HG02678 (cell line): Measurements from ENCODE around the gene RBM33.

Source experiments
- ATAC-seq: cut with Tn5 transposase; IDR thresholded peaks from one replicate; pipeline ENCODE4 v1.9.1; 2021; ENCODE audit warnings: mild to moderate bottlenecking, moderate library complexity; ENCODE audit not compliant: unreplicated experiment

RBM33 gene

DNA sequence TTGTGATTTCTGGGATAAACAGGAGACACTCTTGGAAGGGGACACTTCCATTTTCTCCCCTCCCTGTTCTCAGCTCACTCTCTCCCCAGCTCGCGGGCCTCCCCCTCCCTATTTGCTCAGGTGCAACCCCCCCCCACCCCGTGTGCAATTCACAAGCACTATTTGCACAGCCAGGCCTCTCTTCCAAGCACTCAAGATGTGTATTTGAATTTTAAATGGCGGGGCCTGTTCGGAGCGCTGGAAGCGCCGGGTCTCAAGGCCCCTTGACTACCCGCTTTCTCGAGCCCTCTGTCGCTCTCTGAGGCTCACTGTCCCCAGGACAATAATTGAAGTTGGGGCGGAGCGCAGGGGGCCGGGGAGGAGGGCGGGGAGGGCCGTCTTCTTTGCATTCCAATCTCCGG is 160.0 kb downstream of the RBM33 start:
- no peak for ATAC-seq

DNA sequence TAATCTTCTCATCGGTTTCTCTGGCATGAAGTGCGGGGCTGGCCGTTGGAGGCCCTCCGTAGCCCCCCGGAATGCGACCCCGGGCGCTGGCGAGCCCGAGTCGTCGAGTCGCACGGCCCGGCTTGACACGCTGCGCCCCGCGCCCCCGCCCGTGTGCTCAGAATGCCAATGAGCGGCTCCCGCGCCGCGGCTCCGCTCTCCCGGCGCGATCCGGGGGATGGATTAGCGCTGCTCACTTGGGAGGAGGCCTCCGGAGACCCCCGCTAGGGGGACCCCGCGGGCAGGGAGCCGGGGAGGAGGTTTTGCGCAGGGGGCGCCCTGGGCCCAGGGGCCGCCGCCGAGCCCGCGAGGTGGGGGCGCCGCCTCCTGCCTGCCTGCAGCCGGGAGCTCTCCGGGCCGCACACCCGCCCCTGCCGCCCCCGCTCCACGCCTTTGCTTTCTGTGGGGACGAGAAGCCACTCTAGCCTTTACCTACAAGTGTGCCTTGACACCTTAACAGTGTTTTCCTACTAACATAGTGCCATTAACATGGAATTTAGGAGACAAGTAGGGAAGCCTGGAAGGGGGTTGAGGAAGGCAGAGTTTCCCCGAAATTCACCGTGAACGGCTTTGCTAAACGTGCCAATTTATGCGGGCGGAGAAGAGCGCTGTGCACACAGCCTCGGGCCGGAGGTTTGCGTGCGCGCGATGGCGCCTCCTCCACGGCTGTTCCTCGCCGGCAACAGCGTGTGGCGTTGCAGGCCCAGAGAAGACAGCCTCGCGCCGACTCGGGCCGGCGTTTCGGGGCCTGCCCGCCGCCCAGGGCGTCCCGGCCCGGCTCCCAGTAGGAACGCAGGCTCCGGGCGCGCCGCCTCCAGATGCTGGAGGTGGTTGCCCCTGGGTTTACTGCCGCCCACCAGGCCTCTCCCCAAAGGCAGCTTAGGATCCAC is 160.7 kb downstream of the RBM33 start:
- peak; percentile 50 for ATAC-seq

GRCh38 chr7:155805826-155806095 is 161.3 kb downstream of the RBM33 start:
- ATAC-seq: peak; percentile 4

DNA sequence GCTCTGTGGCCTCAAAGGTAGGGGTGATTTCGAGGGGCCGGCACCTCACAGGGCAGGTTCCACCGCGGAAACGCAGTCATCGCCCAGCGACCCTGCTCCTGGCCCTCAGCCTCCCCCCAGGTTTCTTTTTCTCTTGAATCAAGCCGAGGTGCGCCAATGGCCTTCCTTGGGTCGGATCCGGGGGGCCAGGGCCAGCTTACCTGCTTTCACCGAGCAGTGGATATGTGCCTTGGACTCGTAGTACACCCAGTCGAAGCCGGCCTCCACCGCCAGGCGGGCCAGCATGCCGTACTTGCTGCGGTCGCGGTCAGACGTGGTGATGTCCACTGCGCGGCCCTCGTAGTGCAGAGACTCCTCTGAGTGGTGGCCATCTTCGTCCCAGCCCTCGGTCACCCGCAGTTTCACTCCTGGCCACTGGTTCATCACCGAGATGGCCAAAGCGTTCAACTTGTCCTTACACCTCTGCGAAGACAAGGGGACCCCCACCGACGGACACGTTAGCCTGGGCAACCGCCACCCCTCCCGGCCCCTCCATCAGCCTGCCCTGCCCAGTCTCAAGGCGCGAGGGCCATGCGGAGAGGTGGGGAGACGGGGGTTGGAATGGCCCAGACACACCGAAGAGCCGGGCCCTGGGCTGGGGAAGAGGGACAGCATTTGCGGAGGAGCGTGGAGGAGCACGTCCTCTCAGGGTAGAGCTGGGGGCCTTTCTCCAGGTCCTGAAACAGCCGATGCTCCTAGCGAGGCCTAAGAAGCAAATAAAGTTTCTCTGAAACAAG is 161.8 kb downstream of the RBM33 start:
- ATAC-seq: no peak

DNA sequence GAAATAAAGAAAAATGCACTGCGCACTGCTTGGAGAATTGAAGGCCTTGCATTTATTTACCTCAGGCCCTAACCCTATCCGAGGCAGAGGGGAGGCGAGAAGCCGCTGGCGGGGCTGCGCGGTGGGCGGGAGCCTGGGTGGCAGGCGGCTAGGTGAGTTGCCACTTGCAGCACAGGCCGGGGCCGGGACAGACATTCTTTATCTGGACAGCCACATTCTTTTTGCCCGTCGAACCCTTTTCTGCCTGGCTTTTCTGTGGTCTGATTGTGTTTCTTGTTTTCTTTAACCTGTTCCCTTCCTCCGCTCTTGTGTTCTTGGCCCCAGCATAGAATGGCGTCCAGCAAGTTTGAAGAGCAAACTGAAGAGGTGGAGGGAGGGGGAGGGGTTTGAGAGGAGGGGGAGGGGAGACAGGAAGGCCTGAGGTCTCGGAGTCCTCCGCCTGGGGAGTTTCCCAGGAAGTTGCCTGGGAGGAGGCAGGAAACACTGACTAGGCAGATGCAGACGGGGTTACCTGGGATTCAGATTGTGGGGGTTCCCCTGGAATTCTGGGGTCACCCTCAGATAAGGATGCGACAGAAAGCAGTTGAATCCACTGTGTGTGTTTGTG is 162.7 kb downstream of the RBM33 start:
- ATAC-seq: no peak

- no peak for ATAC-seq
Observed at GRCh38 chr7:155807789-155808548, 163.5 kb downstream of the RBM33 start.

DNA sequence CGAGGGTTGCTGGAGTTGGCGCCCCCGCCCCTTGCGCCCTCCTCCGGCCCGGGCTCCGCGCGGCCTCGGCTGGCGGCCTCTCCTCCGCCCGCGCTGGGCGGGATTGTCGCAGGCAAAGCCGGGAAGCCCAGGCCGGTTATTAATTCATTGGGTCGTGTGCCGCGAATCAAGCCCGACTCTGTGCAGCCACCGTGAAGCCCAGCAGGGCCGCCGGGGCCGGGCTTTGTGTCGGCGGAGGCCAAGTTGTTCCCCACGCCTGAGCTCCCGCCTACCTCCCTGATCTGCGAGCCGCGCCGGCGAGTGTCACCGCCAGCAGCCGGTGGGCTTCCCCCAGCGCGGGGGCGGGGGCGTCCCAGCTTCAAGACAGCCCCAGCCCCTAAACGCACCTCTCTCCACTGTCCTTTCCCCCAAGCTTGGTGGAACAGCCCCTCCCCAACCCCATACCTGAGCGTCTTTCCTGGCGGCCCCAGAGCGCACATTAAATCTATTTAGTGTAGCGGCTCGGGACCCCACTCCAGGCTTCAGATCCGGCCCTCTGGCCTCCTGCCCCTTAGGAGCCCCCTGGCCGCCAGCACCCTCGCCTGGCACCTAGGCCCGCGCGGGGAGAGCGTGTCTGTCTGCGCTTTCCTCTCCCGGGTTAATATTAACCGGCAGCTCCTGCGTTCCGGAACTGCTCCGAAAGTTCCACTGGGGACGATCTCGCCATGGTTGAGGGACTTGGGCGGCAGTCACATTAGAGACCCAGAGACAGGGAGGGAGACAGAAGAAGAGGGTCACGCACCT is 164.3 kb downstream of the RBM33 start:
- peak; percentile 33 for ATAC-seq

- ATAC-seq: no peak
Observed at GRCh38 chr7:155809332-155809946, 165.0 kb downstream of the RBM33 start.

DNA sequence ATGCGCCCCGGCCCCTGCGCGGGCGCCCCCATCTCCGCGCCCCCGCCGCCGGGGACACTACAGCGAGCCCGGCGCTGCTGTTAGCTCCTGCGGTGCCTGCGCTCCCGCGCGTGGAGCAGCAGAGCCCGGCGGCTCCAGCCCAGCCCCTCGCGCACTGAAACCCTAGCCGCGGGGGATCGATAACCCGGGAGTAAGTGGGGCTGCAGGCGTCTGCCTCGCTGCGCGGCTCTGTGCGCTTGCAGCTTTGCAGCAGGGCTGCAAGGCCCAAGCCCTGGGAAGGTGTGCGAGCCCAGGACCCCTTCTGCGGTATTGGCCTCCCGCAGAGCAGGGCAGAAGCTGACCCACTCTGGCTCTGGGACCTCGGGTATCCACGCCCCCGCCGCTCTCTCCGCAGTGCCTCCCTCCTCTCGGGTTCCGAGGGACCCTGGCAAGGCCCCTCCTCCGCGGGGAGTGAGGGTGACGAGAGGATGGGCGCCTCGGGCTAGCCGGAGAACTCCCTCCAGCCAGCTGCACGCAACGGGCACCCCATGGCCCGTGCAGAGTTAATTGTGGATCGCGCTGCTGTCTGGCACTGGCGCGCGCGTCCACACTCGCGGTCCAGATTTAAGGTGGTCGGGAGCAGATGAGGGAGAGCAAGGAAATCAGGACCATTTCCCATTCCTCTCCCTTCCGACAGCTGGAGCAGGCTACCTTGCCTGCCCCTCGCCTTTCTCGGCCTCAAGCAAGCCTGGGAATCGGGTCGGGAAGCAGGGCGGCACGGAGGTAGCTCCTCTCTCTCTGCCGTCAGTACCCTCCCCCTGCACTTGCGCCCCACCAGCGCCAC is 165.7 kb downstream of the RBM33 start:
- ATAC-seq: no peak

DNA sequence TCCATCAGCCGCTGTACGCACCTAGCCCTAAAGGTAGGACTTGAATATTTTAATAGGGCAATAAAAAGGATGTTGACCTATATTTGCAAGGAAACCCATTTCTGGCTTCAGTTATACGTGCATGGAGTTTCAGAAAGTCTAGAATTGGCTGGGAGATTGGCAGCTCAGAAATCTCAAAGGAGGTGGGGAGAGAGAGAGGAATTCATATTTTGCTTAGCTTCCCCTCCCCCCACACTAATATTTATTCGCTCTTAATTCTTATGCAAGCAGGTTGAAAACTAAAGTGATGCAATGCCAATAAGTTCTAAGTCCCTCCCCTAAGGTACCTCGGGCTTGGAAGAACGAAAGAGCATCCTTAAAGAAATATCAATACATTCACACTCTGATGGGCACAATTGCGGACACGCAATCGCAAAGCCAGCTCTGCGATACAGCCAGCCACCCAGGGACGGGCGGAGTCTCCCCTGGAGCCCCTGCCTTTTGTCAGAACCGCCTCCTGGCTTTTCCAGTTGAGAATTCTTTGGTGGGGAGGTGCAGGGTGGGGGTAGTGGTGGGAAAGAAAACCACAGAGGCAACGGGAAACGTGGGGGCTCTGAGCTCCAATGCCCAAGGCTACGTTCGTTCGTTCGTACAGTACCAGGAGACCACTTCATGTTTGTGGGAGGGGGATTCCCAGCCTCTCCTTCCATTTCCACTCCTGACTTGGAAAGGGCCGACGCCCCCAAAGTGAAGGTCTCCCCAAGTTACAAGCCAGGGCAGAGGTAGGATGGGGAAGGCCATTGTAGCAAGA is 166.5 kb downstream of the RBM33 start:
- ATAC-seq: no peak

- no peak for ATAC-seq
Observed at GRCh38 chr7:155811560-155811894, 167.1 kb downstream of the RBM33 start.

DNA sequence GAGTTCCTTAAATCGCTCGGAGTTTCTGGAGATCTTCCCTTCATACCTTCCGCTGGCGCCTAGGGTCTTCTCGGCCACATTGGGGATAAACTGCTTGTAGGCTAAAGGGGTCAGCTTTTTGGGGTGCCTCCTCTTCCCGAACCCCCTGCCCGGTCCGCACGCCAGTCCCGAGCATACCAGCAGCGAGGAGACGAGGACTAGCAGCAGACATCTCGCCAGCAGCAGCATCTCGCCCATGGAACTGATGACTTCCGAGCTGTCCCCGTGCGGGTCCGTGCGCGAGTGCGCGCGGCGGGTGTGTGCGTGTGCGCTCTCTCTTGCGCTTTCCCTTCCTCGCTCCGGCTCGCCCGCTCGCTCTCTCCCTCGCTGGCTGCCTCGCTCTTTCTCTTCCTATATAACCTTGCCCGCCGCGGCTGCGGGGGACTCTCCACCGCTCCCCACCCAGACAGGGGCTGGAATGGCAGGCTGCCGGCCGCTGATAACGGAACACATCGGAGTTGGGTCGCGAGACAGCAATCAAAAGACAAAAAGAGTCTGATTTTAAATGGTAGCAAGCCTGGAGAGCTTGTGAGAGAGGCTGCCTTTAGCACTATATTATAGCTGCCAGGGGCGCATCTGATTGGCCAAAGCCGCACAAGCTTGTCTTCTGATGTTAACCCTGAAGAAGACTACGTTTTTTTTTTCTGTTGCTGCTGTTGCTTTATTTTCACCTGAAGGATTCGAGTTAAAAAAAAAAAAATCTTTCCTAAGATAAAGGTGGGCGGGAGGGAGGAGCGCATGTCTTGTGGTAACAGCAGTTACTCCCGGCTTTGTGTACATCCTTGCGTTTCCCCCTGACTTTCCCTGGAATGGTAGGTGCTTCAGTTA is 167.7 kb downstream of the RBM33 start, which contains the start of gene SHH:
Gene SHH (minus strand): TSS at position 569 of the 867 bp plus-strand sequence. CDS start 341 bp downstream, at position 228.
- ATAC-seq: no peak

GRCh38 chr7:155813125-155813524 is 168.7 kb downstream of the RBM33 start:
- ATAC-seq: no peak

GRCh38 chr7:155813546-155814315 is 169.3 kb downstream of the RBM33 start:
- ATAC-seq: no peak

- no peak for ATAC-seq
Observed at GRCh38 chr7:155814316-155815276, 170.1 kb downstream of the RBM33 start.
